Measurements from ENCODE around the gene CDRT4. TPM values are rescaled to one million over a fixed set of nuclear protein-coding genes. Genes with fewer than 3 reads are reported as not detected.

CDRT4 gene
- total and polyA plus RNA-seq, 2 experiments from 2014 or later, result 6.5 to 13.0 TPM

- TF ChIP-seq ZNF462 (CRISPR knock-in tag; IDR thresholded peaks at IDR 0.05) (no peak), STAT1 (IDR thresholded peaks at IDR 0.05; ENCODE audit: unreplicated experiment) (no peak)
Measured at GRCh38 chr17:15386083-15386482, 81.3 kb downstream of the CDRT4 start (continued).

Other genes with a start within 250 kb of the CDRT4 start
- gene PMP22, start 202.3 kb downstream of the CDRT4 start, total RNA-seq (2014; rRNA removed; shearing (Covaris generic)), result 1.6 and 2.2 TPM in 2 replicates
- 0.94 and 1.2 TPM in 2 replicates for gene PMP22, start 202.3 kb downstream of the CDRT4 start, polyA plus RNA-seq (2016; fragmentation: Nextera tagmentation; extraction: Ambion mirVana)
- 1.6 TPM in 2 replicates for gene TEKT3, start 126.0 kb downstream of the CDRT4 start, total RNA-seq (2014; rRNA removed; shearing (Covaris generic))
- 2.0 and 2.5 TPM in 2 replicates for gene TEKT3, start 126.0 kb downstream of the CDRT4 start, polyA plus RNA-seq (2016; fragmentation: Nextera tagmentation; extraction: Ambion mirVana)
- 23.2 and 31.7 TPM in 2 replicates for gene TVP23C, start 95.9 kb upstream of the CDRT4 start, total RNA-seq (2014; rRNA removed; shearing (Covaris generic))
- gene TVP23C, start 95.9 kb upstream of the CDRT4 start, polyA plus RNA-seq (2016; fragmentation: Nextera tagmentation; extraction: Ambion mirVana), result 10.4 and 10.5 TPM in 2 replicates
- 0.23 and 0.31 TPM in 2 replicates for gene FBXW10B, start 152.1 kb upstream of the CDRT4 start, total RNA-seq (2014; rRNA removed; shearing (Covaris generic))
- not detected in 2 replicates for gene FBXW10B, start 152.1 kb upstream of the CDRT4 start, polyA plus RNA-seq (2016; fragmentation: Nextera tagmentation; extraction: Ambion mirVana)
- gene TRIM16, start 216.7 kb upstream of the CDRT4 start, total RNA-seq (2014; rRNA removed; shearing (Covaris generic)), result 47.6 and 48.1 TPM in 2 replicates
- 6.4 and 6.6 TPM in 2 replicates for gene TRIM16, start 216.7 kb upstream of the CDRT4 start, polyA plus RNA-seq (2016; fragmentation: Nextera tagmentation; extraction: Ambion mirVana)
- 91.6 and 93.4 TPM in 2 replicates for gene ZNF286A, start 232.1 kb upstream of the CDRT4 start, total RNA-seq (2014; rRNA removed; shearing (Covaris generic))
- gene ZNF286A, start 232.1 kb upstream of the CDRT4 start, polyA plus RNA-seq (2016; fragmentation: Nextera tagmentation; extraction: Ambion mirVana), result 42.3 and 44.8 TPM in 2 replicates

Data from GM23338 (cell line).